ENCODE data around the gene EFCAB6. TPM values are rescaled to one million over a fixed set of nuclear protein-coding genes. Genes with fewer than 3 reads are reported as not detected.
A peak's percentile ranks its signal among the peaks of the same experiment; 100 is the strongest.

Gene EFCAB6
- total and polyA plus RNA-seq, 7 donors: 0.45 to 5.7 (median 1.8) TPM

DNA sequence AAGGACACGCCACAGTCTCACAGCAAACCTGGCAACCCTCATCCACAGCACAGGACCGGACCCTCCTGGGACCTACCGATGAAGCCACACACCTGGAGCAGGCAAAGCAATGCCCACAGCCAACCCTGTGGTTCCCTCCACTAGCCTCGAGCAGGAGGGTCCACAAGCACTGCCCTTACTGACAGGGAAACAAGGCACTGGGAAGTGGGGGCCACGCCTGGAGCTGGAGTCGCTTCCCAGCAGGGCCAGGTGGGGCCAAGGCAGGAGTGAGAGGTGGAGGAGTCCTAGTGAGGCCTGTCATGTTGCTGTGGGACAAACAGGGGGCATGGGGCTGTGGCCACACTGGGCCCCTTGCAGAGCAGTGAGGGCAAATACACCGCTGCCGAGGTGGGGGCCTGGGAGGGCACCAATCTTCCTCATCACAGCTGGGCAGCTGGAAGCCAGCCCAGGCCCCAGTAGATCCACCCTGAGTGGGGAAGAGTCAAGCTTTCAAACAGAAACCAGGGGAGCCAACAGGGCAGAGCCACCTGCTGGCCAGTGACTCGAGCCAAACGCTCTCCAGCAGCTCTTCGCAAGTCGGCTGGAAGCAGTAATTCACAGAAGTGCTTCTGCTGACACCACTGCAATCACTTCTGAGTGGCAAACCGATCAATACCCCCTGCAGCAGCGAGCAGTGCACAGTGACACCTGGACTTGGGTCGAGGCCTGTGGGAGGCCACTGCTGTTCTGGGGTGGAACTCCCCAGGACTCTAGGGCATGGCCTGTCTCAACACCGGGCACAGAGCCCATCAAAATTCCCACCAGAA is 36.5 kb upstream of the EFCAB6 start:
- intact Hi-C loops (cut with DNase I): no loop called here
- peaks cover 0 to 24% (median 0%) of the 10 kb centered on the region in 3 donors for H3K27me3 ChIP-seq
- H3K9me3 ChIP-seq: no peaks in the 10 kb centered on the region
- H3K4me1 ChIP-seq: no peaks in the 10 kb centered on the region
- peak; percentile 43 for DNase-seq
- WGBS, 2 donors: 39 to 59% methylated on average over 16 of the region's 16 CpGs
- H3K27ac ChIP-seq: no peak overlapping the region
- TF ChIP-seq, protein P1, sequence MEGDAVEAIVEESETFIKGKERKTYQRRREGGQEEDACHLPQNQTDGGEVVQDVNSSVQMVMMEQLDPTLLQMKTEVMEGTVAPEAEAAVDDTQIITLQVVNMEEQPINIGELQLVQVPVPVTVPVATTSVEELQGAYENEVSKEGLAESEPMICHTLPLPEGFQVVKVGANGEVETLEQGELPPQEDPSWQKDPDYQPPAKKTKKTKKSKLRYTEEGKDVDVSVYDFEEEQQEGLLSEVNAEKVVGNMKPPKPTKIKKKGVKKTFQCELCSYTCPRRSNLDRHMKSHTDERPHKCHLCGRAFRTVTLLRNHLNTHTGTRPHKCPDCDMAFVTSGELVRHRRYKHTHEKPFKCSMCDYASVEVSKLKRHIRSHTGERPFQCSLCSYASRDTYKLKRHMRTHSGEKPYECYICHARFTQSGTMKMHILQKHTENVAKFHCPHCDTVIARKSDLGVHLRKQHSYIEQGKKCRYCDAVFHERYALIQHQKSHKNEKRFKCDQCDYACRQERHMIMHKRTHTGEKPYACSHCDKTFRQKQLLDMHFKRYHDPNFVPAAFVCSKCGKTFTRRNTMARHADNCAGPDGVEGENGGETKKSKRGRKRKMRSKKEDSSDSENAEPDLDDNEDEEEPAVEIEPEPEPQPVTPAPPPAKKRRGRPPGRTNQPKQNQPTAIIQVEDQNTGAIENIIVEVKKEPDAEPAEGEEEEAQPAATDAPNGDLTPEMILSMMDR (IDR thresholded peaks at IDR 0.05): no peak
- TF ChIP-seq EP300 (IDR thresholded peaks at IDR 0.05): no peak
- no peak overlapping the region for H3K4me3 ChIP-seq
- H3K36me3 ChIP-seq: no peaks in the 10 kb centered on the region

DNA sequence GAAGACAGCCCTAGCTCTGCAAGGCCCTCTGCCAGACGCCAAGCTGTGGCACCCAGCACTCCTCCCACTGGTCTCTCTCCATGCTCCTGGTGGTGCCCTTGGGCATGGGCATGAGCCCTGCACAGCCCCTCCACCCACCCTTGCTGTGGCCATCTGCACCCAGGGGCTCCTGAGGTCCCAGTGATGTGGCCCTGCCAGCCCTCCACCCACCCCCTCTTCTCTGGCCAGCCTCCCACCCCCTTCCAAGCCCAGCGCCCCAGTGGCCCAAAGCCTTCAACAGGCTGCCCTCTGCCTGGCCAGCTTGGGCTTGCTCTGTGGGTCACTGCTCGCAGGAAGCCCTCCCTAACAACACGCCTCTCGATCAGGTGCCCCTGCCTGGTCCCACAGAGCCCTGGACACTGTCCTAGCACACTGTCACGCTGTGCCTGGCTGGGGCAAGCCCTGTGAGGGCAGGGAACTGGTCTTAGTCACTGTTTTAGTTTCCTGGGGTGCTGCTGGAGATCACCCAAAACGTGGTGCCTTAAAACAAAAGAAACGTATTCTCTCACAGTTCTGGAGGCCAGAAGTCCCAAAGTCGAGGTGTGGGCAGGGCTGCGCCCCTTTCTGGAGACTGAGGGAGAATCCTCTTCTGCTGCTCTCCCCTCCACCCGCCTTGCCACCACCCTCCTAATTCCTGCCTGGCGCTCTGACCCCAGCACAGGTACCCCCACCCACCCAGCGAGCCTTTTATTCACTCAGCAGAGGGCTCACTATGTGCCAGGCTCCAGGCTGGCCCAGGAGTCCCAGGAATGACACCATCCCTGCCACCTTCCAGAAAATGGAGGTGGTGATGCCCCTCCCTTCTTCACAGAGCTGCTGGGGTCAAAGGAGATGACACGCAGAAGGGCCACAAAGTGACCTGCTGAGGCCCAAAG is 35.5 kb upstream of the EFCAB6 start:
- no peak for TF ChIP-seq POLR2AphosphoS5 (IDR thresholded peaks at IDR 0.05)
- TF ChIP-seq, protein P1 (IDR thresholded peaks at IDR 0.05): no peak
- no peak for TF ChIP-seq EP300 (IDR thresholded peaks at IDR 0.05)
- TF ChIP-seq POLR2A (IDR thresholded peaks at IDR 0.05): no peak
- peak; percentile 53 for DNase-seq
- intact Hi-C loops (cut with DNase I): no loop called here
- peaks cover 0 to 18% (median 0%) of the 10 kb centered on the region in 3 donors for H3K27me3 ChIP-seq
- 71 to 85% methylated on average over 14 of the region's 14 CpGs for WGBS, 2 donors
- no peaks in the 10 kb centered on the region for H3K9me3 ChIP-seq
- H3K36me3 ChIP-seq: no peaks in the 10 kb centered on the region
- no peak overlapping the region for H3K4me3 ChIP-seq
- no peak overlapping the region for H3K27ac ChIP-seq
- H3K4me1 ChIP-seq: no peaks in the 10 kb centered on the region

DNA sequence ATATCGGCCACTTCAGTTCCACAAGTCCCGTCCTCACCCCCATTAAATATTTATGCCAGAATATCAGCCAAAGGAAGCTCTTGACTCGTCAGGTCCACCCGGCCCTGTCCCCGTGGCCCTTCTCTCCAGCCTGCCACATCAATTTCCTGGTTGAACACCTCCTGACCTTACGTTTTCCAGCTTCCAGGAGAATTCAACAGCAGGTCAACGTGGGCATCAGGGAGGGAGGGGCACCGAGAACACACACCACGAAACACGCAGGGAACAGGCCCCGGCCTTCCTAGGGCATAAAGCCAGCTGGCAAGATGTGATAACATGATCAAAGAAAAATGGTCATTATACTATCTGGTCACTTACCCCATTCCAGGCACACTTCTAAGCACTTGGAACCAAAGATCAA is 34.9 kb upstream of the EFCAB6 start:
- no peaks in the 10 kb centered on the region for H3K36me3 ChIP-seq
- 69 to 80% methylated on average over 11 of the region's 11 CpGs for WGBS, 2 donors
- H3K27me3 ChIP-seq: peaks cover 0 to 13% (median 0%) of the 10 kb centered on the region in 3 donors
- no peaks in the 10 kb centered on the region for H3K4me1 ChIP-seq
- intact Hi-C loops (cut with DNase I): no loop called here
- no peak for DNase-seq
- H3K9me3 ChIP-seq: no peaks in the 10 kb centered on the region
- H3K4me3 ChIP-seq: no peak overlapping the region
- no peak overlapping the region for H3K27ac ChIP-seq
- TF ChIP-seq, protein P1 (IDR thresholded peaks at IDR 0.05): no peak
- TF ChIP-seq POLR2AphosphoS5 (IDR thresholded peaks at IDR 0.05) (no peak), POLR2A (IDR thresholded peaks at IDR 0.05) (no peak), EP300 (IDR thresholded peaks at IDR 0.05) (no peak)

DNA sequence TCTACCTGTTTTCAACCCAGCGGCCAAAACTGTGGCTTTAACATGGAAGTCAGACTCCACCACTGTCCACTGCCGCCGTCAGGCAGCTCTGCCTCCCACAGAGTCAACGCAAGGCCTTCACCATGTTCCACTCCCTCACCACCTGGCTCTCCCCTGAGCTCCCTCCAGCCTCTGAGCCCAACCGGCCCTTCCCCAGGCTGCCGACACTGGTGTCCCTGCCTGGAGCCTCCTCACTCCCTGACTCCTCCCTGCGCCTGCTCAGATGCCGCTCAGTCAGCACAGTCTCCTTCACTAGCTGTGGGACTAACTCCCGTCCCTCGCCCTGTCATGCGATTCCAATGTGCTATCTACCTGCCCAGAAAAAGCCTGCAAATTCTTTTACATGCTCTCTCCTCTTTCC is 33.9 kb upstream of the EFCAB6 start:
- Histone ChIP-seq H3K4me1 (no peaks in the 10 kb centered on the region), H3K27ac (no peak overlapping the region), H3K36me3 (no peaks in the 10 kb centered on the region), H3K9me3 (no peaks in the 10 kb centered on the region), H3K4me3 (no peak overlapping the region), H3K27me3 (peaks cover 0 to 10% (median 0%) of the 10 kb centered on the region in 3 donors)
- WGBS, 2 donors: 66 to 76% methylated on average over 11 of the region's 11 CpGs
- no peak for DNase-seq
- TF ChIP-seq POLR2A (IDR thresholded peaks at IDR 0.05) (no peak), EP300 (IDR thresholded peaks at IDR 0.05) (no peak), POLR2AphosphoS5 (IDR thresholded peaks at IDR 0.05) (no peak)
- TF ChIP-seq, protein P1 (IDR thresholded peaks at IDR 0.05): no peak
- intact Hi-C loops (cut with DNase I): no loop called here
